Measurements from ENCODE around the gene SPSB1.
A peak's percentile ranks its signal among the peaks of the same experiment; 100 is the strongest.

Gene SPSB1

DNA sequence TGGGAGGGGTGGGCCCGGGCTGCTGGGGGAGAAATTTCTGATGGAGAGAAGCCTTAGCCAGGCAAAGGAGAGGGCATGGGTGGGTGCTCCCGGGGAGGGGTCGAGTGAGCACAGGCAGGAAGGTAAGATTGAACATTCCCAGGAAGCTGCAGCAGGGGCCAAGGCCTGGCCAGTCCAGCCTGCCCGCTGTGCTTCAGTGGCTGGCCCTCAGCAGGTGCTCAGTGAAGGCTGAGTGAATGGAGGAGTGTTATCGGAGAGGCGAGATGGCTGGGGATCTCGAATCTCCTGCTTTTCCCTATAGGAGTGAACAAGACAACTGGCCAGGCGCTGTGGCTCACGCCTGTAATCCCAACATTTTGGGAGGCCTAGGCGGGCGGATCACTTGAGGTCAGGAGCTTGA, 20.9 kb downstream of the SPSB1 start:
- H3K27ac Mint-ChIP-seq, result no peak overlapping the region

GRCh38 chr1:9314111-9314510, 21.4 kb downstream of the SPSB1 start:
- peaks cover 37% of the 10 kb centered on the region for H3K4me1 Mint-ChIP-seq
- no peak overlapping the region for H3K4me3 Mint-ChIP-seq
- no peaks in the 10 kb centered on the region for H3K36me3 Mint-ChIP-seq
- no peaks in the 10 kb centered on the region for H3K27me3 Mint-ChIP-seq
- H3K27ac Mint-ChIP-seq, result no peak overlapping the region
- ATAC-seq, result no peak
- no peaks in the 10 kb centered on the region for H3K9me3 Mint-ChIP-seq

More for the DNA sequence above, 20.9 kb downstream of the SPSB1 start:
- no peaks in the 10 kb centered on the region for H3K27me3 Mint-ChIP-seq
- ATAC-seq, result no peak
- no peak overlapping the region for H3K4me3 Mint-ChIP-seq
- H3K9me3 Mint-ChIP-seq, result no peaks in the 10 kb centered on the region
- H3K4me1 Mint-ChIP-seq, result peaks cover 37% of the 10 kb centered on the region
- no peaks in the 10 kb centered on the region for H3K36me3 Mint-ChIP-seq

- no peak overlapping the region for H3K4me3 Mint-ChIP-seq
- no peak for ATAC-seq
- no peaks in the 10 kb centered on the region for H3K27me3 Mint-ChIP-seq
- no peaks in the 10 kb centered on the region for H3K36me3 Mint-ChIP-seq
- H3K27ac Mint-ChIP-seq, result peak overlapping the region; percentile 72
- H3K9me3 Mint-ChIP-seq, result no peaks in the 10 kb centered on the region
- peaks cover 44% of the 10 kb centered on the region for H3K4me1 Mint-ChIP-seq
Measured at GRCh38 chr1:9314711-9315379, 22.2 kb downstream of the SPSB1 start.

DNA sequence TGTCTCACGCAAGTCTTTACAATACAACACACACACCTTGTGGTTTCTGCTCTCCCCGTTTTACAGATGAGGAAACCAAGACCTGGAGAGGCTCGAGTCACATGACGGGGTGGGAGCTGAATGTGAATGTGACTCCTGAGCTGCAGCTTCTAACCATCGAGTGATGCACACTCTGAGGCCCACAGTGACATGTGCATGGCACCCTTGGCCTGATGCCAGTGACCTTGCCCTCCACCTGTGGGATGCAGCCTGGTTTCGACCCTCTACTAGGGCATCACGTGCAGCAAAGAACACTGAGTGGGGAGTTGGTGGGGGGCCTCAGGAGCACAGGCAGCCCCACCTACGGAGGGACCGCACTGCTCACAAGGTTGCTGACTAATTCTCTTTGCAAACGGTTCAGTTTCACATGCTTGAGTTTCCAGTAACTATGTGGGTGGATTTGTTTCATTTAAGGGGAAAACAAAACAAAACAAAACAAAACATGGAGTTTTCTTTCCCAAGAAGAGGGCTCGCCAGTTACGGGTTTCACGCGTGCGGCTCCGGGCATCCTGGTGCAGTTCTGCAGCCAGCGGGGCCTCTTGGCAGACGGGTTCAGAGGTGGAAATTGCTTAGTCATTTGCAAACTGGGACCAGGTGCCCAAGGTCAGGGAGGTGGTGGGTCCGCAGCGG, 22.9 kb downstream of the SPSB1 start:
- no peaks in the 10 kb centered on the region for H3K9me3 Mint-ChIP-seq
- peaks cover 51% of the 10 kb centered on the region for H3K4me1 Mint-ChIP-seq
- ATAC-seq, result peak; percentile 47
- H3K27ac Mint-ChIP-seq, result peak overlapping the region; percentile 72
- no peaks in the 10 kb centered on the region for H3K27me3 Mint-ChIP-seq
- H3K4me3 Mint-ChIP-seq, result peak overlapping the region; percentile 22
- H3K36me3 Mint-ChIP-seq, result no peaks in the 10 kb centered on the region

DNA sequence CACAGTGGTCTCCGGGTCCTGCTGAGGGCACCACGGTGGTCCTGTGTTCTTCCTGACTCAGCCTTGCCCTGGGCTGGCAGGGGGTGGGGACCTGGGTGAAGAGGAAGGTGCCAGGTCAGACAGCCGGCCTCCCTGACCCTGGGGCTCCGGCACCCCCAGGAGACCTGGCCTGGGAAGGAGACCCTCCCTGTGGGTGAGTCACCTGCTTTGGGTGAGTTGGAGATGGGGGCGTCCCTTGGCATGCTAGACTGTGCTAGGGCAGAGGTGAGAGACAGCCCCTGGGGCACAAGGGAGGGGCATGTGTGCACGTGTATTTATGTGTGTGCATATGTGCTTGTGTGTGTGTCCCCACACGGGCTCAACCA, 23.4 kb downstream of the SPSB1 start:
- Mint-ChIP-seq H3K9me3 (no peaks in the 10 kb centered on the region), H3K4me1 (peaks cover 54% of the 10 kb centered on the region), H3K4me3 (no peak overlapping the region), H3K36me3 (no peaks in the 10 kb centered on the region), H3K27ac (peak overlapping the region; percentile 72), H3K27me3 (no peaks in the 10 kb centered on the region)
- no peak for ATAC-seq

GRCh38 chr1:9316512-9316911, 23.8 kb downstream of the SPSB1 start:
- ATAC-seq, result no peak
- no peaks in the 10 kb centered on the region for H3K9me3 Mint-ChIP-seq
- H3K27ac Mint-ChIP-seq, result no peak overlapping the region
- no peak overlapping the region for H3K4me3 Mint-ChIP-seq
- H3K27me3 Mint-ChIP-seq, result no peaks in the 10 kb centered on the region
- peaks cover 54% of the 10 kb centered on the region for H3K4me1 Mint-ChIP-seq
- no peaks in the 10 kb centered on the region for H3K36me3 Mint-ChIP-seq

GRCh38 chr1:9317072-9317471, 24.4 kb downstream of the SPSB1 start:
- Mint-ChIP-seq H3K9me3 (no peaks in the 10 kb centered on the region), H3K27ac (no peak overlapping the region), H3K27me3 (no peaks in the 10 kb centered on the region), H3K4me1 (peaks cover 54% of the 10 kb centered on the region), H3K4me3 (no peak overlapping the region), H3K36me3 (no peaks in the 10 kb centered on the region)
- ATAC-seq, result no peak

DNA sequence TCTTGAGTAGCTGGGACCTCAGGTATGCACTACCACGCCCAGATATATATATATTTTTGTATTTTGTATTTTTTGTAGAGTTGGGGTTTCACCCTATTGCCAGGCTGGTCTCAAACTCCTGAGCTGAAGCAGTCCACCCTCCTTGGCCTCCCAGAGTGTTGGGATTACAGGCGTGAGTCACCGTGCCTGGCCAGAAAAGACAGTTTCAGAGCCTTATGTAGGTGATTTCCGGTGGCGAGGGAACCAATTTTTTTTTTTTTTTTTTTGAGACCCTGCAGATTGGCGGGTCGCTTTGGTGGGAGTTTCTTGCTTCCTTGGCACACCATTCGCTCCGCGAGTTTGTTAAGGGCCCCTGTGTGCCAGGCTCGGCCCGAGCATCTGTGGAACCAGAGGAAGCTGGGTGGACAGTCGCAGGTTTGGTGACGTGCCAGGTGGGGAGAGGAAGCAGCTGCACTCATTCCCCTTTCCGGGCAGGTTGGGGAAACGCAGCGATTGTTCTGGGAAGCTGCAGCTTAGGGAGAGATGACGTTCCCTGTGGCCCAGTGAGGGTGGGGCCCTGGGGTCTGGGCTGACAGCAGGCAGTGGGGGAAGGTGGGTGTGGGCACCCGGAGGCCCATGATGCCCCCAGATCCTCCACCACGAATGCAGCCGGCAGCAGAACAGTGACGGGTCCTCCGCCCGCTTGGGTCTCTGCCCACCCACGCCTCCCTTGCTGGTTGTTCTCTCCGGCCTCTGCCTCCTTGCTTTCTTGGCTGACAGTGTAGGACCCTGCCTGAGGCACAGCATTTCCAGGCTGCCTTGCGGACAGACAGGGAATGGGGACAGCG, 25.1 kb downstream of the SPSB1 start:
- peak overlapping the region; percentile 59 for H3K27ac Mint-ChIP-seq

DNA sequence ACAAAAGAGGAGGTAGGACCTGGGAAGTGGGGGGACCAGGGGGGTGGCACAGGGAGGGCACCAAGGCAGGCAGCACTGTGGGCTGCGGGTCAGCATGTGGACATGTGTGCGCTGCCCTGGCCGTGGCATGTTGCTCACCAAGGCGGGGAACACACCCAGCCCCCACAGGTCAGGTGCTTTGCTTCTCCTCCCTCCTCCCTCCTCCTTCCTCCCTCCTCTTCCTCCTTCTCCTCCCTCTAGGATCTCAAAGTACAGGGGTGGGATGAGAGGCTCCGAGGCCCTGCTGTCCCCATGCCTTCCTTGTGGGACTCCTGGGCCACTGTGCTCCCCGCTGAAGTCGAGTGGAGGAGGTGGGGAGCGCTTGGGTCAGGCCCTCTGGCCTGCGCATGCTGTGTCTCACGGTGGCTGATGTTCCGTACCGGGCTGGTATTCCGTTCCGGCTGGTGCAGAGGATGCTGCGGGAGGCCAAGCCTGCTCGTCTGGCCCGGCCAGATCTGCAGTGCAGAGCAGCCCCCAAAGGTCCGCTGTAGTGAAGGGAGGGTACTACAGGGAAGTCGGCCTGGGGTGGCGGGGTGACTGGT, 26.6 kb downstream of the SPSB1 start:
- Mint-ChIP-seq H3K4me1 (peaks cover 54% of the 10 kb centered on the region), H3K9me3 (no peaks in the 10 kb centered on the region), H3K36me3 (no peaks in the 10 kb centered on the region), H3K4me3 (no peak overlapping the region), H3K27ac (no peak overlapping the region), H3K27me3 (no peaks in the 10 kb centered on the region)
- no peak for ATAC-seq

More for the DNA sequence above, 25.1 kb downstream of the SPSB1 start:
- Mint-ChIP-seq H3K36me3 (no peaks in the 10 kb centered on the region), H3K27me3 (no peaks in the 10 kb centered on the region), H3K4me3 (no peak overlapping the region), H3K4me1 (peaks cover 54% of the 10 kb centered on the region), H3K9me3 (no peaks in the 10 kb centered on the region)
- no peak for ATAC-seq

DNA sequence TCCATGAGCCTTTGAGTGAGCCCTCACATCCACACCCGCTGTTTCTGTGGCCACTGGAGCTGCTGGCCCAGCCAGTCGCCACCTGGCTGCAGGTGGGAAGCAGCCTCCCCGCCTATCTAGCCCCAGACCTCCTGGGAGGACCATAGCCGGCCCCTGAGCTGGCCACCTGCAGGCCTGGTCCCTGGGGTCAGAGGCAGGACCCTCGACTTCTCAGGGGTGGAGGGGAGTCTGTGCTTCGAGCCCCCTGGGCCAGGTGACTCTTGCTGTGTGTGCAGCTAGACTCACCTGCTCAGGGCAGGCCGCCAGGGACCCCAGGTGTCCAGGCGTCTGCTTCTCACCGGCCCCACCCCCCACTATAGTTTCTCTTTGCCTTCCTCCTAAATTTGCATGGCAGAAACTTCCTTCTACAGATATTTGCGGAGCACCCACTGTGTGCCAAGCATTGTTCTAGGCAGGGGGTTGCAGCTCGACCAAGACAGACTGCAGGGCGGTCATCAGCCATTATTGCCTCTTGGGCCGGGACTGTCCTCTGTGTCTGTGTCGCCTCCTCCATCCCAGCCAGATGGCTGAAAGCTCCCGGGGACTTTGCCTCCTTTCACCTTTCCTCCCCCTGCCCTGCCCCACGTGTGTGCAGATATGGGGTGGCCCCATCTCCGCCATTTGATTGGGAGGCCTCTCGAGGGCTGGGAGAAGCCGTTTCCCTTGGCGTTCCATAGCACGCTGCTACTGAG, 27.3 kb downstream of the SPSB1 start:
- Mint-ChIP-seq H3K27me3 (no peaks in the 10 kb centered on the region), H3K4me3 (no peak overlapping the region), H3K4me1 (peaks cover 54% of the 10 kb centered on the region)

DNA sequence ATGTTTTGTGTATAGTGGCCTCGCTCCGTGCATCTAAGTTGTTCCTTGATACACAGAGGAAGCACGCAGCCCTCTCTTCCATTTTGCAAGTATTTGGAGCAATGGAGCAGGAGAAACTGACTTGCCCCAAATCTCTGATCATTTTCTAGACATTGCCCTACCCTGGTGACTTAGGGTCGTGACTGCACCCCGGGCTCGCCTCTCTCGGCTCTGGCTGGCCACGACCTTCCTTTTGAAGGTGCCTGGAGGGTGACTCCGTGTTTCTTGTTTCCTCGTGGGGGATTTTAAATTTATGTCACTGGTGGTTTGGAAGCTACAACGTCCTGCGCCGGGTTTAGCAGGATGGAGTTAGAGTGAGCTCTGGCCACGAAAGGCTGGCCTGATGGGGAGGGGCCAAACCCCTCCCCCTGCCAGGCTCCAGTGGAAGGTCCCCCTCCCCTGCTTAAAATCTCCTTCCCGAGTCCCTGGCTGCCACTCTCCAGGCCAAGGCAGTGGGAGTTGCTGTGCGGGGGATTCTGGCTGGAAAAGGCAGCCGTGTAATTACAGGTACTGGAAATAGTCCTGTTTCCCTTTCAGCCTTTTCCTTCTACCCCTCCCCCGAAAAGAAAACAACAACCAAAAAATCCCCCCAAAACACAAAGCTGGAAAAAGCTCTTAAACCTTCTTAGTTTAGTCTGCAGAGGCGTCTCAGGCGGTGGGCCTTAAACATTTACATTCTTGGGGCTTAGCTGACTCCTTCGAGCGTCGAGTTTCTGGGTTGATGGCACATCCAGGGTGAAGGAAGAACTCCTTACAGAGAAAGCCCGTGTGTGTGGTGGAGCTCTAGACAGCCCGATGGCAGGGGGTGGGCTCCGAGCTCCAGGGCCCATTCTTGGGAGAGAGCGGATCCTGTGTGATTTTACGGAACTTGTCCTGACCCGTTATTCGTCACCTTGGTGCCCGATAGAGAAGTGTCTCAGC, 28.1 kb downstream of the SPSB1 start:
- Mint-ChIP-seq H3K9me3 (no peaks in the 10 kb centered on the region), H3K27ac (peak overlapping the region; percentile 13), H3K36me3 (no peaks in the 10 kb centered on the region), H3K4me3 (no peak overlapping the region), H3K4me1 (peaks cover 45% of the 10 kb centered on the region), H3K27me3 (no peaks in the 10 kb centered on the region)
- no peak for ATAC-seq

More for the DNA sequence above, 27.3 kb downstream of the SPSB1 start:
- H3K27ac Mint-ChIP-seq, result peak overlapping the region; percentile 13
- no peaks in the 10 kb centered on the region for H3K9me3 Mint-ChIP-seq
- no peaks in the 10 kb centered on the region for H3K36me3 Mint-ChIP-seq
- no peak for ATAC-seq

DNA sequence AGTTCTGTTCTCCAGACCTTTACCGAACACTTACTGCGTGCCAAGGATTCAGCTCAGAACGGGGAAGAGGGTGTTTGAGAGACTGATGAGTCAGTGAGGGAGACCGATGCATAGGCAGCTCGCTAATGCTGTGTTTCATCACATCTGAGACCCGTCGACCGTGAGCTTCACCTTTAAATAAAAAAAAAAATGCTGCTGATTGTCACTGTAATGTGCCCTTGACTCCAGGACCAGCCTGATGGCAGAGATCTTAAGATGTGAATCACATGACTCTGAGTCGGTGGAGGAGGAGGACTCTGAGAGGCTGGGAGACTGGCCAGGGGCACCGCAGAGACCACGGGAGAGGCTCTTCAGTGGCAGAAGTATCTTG, 28.8 kb downstream of the SPSB1 start:
- Mint-ChIP-seq H3K27ac (no peak overlapping the region), H3K4me1 (peaks cover 39% of the 10 kb centered on the region), H3K4me3 (no peak overlapping the region), H3K27me3 (no peaks in the 10 kb centered on the region), H3K9me3 (no peaks in the 10 kb centered on the region), H3K36me3 (no peaks in the 10 kb centered on the region)
- no peak for ATAC-seq

GRCh38 chr1:9321986-9322660, 29.4 kb downstream of the SPSB1 start:
- no peaks in the 10 kb centered on the region for H3K36me3 Mint-ChIP-seq
- H3K4me1 Mint-ChIP-seq, result peaks cover 35% of the 10 kb centered on the region
- H3K27ac Mint-ChIP-seq, result no peak overlapping the region
- H3K4me3 Mint-ChIP-seq, result no peak overlapping the region
- no peaks in the 10 kb centered on the region for H3K9me3 Mint-ChIP-seq
- ATAC-seq, result no peak
- H3K27me3 Mint-ChIP-seq, result no peaks in the 10 kb centered on the region
